Measurements from ENCODE around the gene HS2ST1. TPM values are rescaled to one million over a fixed set of nuclear protein-coding genes. Genes with fewer than 3 reads are reported as not detected.
"Not testable (repeated sequence)": the region's sequence is repeated elsewhere in the genome, so short reads cannot be mapped to it uniquely, and the experiment has no call there.

HS2ST1 gene
- polyA plus RNA-seq, 2 of the 4 experiments (the other 2 are of a cell fraction), result 15.7 to 26.7 TPM

GRCh38 chr1:86981482-86982213 lies 67.2 kb downstream of the HS2ST1 start:
- Histone ChIP-seq H3K27ac (no peak overlapping the region), H3K4me2 (no peak overlapping the region), H3K4me3 (no peak overlapping the region), H3K4me1 (no peaks in the 10 kb centered on the region), H3K9me3 (no peaks in the 10 kb centered on the region)
- DNase-seq (ENCODE audit: low read depth in 1 of 2, low spot score in 1 of 2) (no peak), ATAC-seq (no peak), FAIRE-seq (no peak)
- WGBS (ENCODE audit: missing lambda C conversion rate), result 90% methylated on average over 6 of the region's 7 CpGs
- CTCF ChIA-PET, result no interaction called here
- TF ChIP-seq CBX2 (IDR thresholded peaks at IDR 0.05; ENCODE audit: borderline replicate concordance, low read depth) (no peak), ELK1 (IDR thresholded peaks at IDR 0.05; ENCODE audit: low read depth, low read length) (no peak), JUNB (IDR thresholded peaks at IDR 0.05) (no peak), PBX3 (IDR thresholded peaks at IDR 0.05) (no peak), SMC3 (IDR thresholded peaks at IDR 0.05) (no peak), PHF8 (IDR thresholded peaks at IDR 0.05; ENCODE audit: borderline replicate concordance, low read depth) (no peak), KDM5A (IDR thresholded peaks at IDR 0.05) (no peak), NPAS2 (CRISPR knock-in tag; IDR thresholded peaks at IDR 0.05; ENCODE audit: borderline replicate concordance) (no peak), NFE2L2 (conservative IDR thresholded peaks at IDR 0.05; ENCODE audit: low read length) (no peak), REST (IDR thresholded peaks at IDR 0.05) (no peak), MAZ (IDR thresholded peaks at IDR 0.05; ENCODE audit: borderline replicate concordance, low read depth, low read length) (no peak), RFX5 (IDR thresholded peaks at IDR 0.05) (no peak), RCOR1 (IDR thresholded peaks at IDR 0.05; ENCODE audit: low read depth, low read length) (no peak)
- TF ChIP-seq, protein P1, sequence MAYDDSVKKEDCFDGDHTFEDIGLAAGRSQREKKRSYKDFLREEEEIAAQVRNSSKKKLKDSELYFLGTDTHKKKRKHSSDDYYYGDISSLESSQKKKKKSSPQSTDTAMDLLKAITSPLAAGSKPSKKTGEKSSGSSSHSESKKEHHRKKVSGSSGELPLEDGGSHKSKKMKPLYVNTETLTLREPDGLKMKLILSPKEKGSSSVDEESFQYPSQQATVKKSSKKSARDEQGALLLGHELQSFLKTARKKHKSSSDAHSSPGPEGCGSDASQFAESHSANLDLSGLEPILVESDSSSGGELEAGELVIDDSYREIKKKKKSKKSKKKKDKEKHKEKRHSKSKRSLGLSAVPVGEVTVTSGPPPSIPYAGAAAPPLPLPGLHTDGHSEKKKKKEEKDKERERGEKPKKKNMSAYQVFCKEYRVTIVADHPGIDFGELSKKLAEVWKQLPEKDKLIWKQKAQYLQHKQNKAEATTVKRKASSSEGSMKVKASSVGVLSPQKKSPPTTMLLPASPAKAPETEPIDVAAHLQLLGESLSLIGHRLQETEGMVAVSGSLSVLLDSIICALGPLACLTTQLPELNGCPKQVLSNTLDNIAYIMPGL (CRISPR knock-in tag; IDR thresholded peaks at IDR 0.05; ENCODE audit: borderline replicate concordance), result no peak
- POLR2A ChIA-PET, result no interaction called here

- H3K4me2 ChIP-seq; DNase-seq (ENCODE audit: low read depth in 1 of 2, low spot score in 1 of 2); H3K4me3 ChIP-seq; ATAC-seq; CTCF ChIA-PET; H3K9me3 ChIP-seq; H3K27ac ChIP-seq; POLR2A ChIA-PET; H3K4me1 ChIP-seq; FAIRE-seq: not testable (repeated sequence)
- 93% methylated on average over 12 of the region's 12 CpGs for WGBS (ENCODE audit: missing lambda C conversion rate)
Measured at GRCh38 chr1:86983677-86984076, 69.2 kb downstream of the HS2ST1 start.

- ChIA-PET CTCF (no interaction called here), POLR2A (no interaction called here)
- ATAC-seq, result no peak
- Histone ChIP-seq H3K4me1 (no peaks in the 10 kb centered on the region; the same call in 2 of the 3 replicates), H3K9me3 (no peaks in the 10 kb centered on the region), H3K4me2 (no peak overlapping the region), H3K4me3 (no peak overlapping the region), H3K27ac (no peak overlapping the region)
- FAIRE-seq, result no peak
- no peak for DNase-seq (ENCODE audit: low read depth in 1 of 2, low spot score in 1 of 2)
- TF ChIP-seq BHLHE40 (IDR thresholded peaks at IDR 0.05; ENCODE audit: low read depth, low read length) (no peak), MAFK (IDR thresholded peaks at IDR 0.05; ENCODE audit: partially characterized antibody) (no peak), NFE2L2 (conservative IDR thresholded peaks at IDR 0.05; ENCODE audit: low read length) (no peak), ZFP36 (IDR thresholded peaks at IDR 0.05; ENCODE audit: borderline replicate concordance, partially characterized antibody) (no peak), MAZ (IDR thresholded peaks at IDR 0.05; ENCODE audit: borderline replicate concordance, low read depth, low read length) (no peak), ZC3H11A (IDR thresholded peaks at IDR 0.05) (no peak), SREBF2 (IDR thresholded peaks at IDR 0.05) (no peak), CEBPB (IDR thresholded peaks at IDR 0.05) (no peak)
- TF ChIP-seq, protein P1 (CRISPR knock-in tag; IDR thresholded peaks at IDR 0.05; ENCODE audit: borderline replicate concordance), result no peak
Measured at GRCh38 chr1:86987446-86987845, 73.0 kb downstream of the HS2ST1 start.
